Pancreas (tissue), 10 donors: ENCODE results near the gene ITIH3. TPM values are rescaled to one million over a fixed set of nuclear protein-coding genes. Genes with fewer than 3 reads are reported as not detected.

Experiments
- ATAC-seq, 4 donors: fragments of 200-7000 bp; cut with Tn5 transposase; one replicate each; pipeline versions ENCODE4 v1.8.0 to v1.9.1; 2020; ENCODE audit warnings: mild to moderate bottlenecking in 4 of 4, moderate library complexity in 4 of 4
- DNase-seq, 6 donors: peaks; one replicate each; pipeline ENCODE4 v3.0.0-alpha.2; 2020
- FAIRE-seq: peaks from 2 replicates; lab custom pipeline; 2012; peaks lifted over from hg19 to GRCh38; lab: Jason Lieb, UNC
- H3K27ac ChIP-seq, 4 donors: fragments of 200-600 bp; sonication (generic); 1 replicate in 3 of 4; 2 replicates in 1 of 4; pipeline versions ENCODE4 v1.5.0 to v1.8.0; 2020
- H3K27me3 ChIP-seq, 4 donors: fragments of 200-600 bp; one replicate each; pipeline ENCODE4 v1.8.0; 2021
- H3K36me3 ChIP-seq, 3 donors: fragments of 200-600 bp; sonication (generic) in 1 of 3; one replicate each; pipeline versions ENCODE4 v1.5.0 to v1.8.0; 2020 to 2021
- H3K4me1 ChIP-seq, 3 donors: fragments of 200-600 bp; one replicate each; pipeline ENCODE4 v1.8.0; 2021
- H3K4me3 ChIP-seq, 4 donors: fragments of 200-600 bp; sonication (generic) in 2 of 4; one replicate each; pipeline versions ENCODE4 v1.5.0 to v1.8.0; 2020 to 2021
- H3K9me3 ChIP-seq, 4 donors: fragments of 200-600 bp; one replicate each; pipeline ENCODE4 v1.8.0; 2021
- CTCF ChIP-seq, 4 donors: fragments of 200-600 bp; sonication (generic) in 3 of 4; IDR thresholded peaks; one replicate each; pipeline versions ENCODE4 v1.5.0 to v1.8.0; 2021; ENCODE audit warnings: antibody characterized with exemption in 4 of 4
- WGBS, 2 donors: extraction: QIAGEN DNeasy Blood & Tissue Kit; methylation state at CpG; one replicate each; pipeline ENCODE4 v1.1.7; 2013; 5-methylcytosine and 5-hydroxymethylcytosine counted together
- intact Hi-C, 3 donors: fragments of 100-400 bp; cut with DNase I; formaldehyde crosslinking; loops; one replicate each; pipeline versions ENCODE4 v1.11.1 to v1.14.2; 2022
- polyA plus RNA-seq, 2 donors: library from polyadenylated mRNA; stranded (reverse); fragments of 200-250 nt; gene quantifications; one replicate each; pipeline ENCODE4 v1.2.3, GENCODE V29; 2013
- total RNA-seq, 6 donors: library from RNA; stranded (reverse); fragmentation: NEBNext Ultra II Directional in 4 of 6; extraction: Animal tissue kit (Norgen Biotek cat#: 25700) in 4 of 6; gene quantifications; one replicate each; pipeline versions ENCODE4 v1.2.1 to v1.2.4, GENCODE V29; 2021 to 2023
- donor health status: healthy with polysubstance abuse.
- donor health status: DM: no; HTN: no; CAD: no; lungs with moderate emphysema.
- donor health status: DM: no; HTN: no; CAD: no.
- donor health status: control.
- donor health status: control.
- donor health status: Bipolar disorder and iron deficiency.
- donor health status: DM: yes; HTN: yes; CAD: no.
- donor health status: DM: no; HTN: no; CAD: no.
- donor health status: DM: no; HTN: no; CAD: no.
- donor health status: DM: yes; HTN: yes; CAD: no.

ITIH3 gene
- total and polyA plus RNA-seq, 8 donors: 0.29 to 2.1 (median 1.3) TPM; not detected in 2

DNA sequence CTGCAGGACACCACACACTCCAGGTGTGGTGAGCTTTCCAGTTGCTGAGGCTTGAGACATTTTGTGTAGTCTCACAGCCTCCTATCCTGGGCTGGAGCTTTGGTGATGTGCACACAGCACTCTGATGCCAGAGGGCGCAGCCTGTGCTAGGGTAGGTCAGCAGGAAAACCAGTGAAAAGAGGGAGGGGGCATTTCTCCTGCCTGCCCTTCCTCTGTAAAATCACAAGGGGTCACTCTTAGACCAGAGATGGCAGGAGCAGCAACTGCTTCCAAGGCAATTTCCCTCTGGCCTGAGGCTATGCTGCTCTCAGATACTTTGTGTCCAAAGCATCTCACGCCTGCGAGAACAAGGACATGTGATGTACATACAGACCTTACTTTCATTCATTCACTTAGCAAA lies 56.8 kb downstream of the ITIH3 start:
- Histone ChIP-seq H3K27ac (no peak overlapping the region), H3K36me3 (no peaks in the 10 kb centered on the region), H3K9me3 (no peaks in the 10 kb centered on the region), H3K4me1 (no peaks in the 10 kb centered on the region), H3K4me3 (no peak overlapping the region), H3K27me3 (no peaks in the 10 kb centered on the region)
- ATAC-seq: peak; percentile 75 to 94 (median 88)
- 59 to 75% methylated on average over 3 of the region's 3 CpGs for WGBS, 2 donors
- DNase-seq: peak in 1 of 6 donors; percentile 67
- no peak for FAIRE-seq
- intact Hi-C loops: no loop called here
- peak in 3 of 4 donors; percentile 34 to 42 (median 38) for TF ChIP-seq CTCF (IDR thresholded peaks at IDR 0.05)

DNA sequence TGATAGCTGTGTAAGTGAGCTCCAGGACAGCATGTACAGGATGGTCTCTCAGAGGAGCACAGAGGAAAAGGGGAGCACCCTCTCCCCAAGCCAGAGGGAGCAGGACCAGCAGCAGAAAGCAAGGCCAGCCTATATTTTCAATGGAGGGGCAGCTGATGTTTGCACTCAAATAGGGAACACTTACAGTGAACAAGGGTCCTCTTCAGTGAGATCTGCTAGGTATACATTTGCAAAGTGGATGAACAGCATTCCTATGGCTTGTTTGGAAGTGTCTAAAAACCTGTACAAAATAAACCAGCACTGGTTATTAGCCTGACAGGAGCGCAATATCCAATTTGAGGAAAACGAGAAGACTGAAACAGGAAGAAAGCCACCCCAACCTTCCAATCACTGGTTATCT lies 57.8 kb downstream of the ITIH3 start:
- no peak for TF ChIP-seq CTCF (IDR thresholded peaks at IDR 0.05)
- H3K27ac ChIP-seq: no peak overlapping the region
- H3K4me3 ChIP-seq: no peak overlapping the region
- H3K4me1 ChIP-seq: peaks cover 0 to 6% (median 6%) of the 10 kb centered on the region in 3 donors
- 54 to 61% methylated on average over 2 of the region's 2 CpGs for WGBS, 2 donors
- DNase-seq (no peak), FAIRE-seq (no peak), ATAC-seq (no peak)
- intact Hi-C loops: no loop called here
- H3K27me3 ChIP-seq: no peaks in the 10 kb centered on the region
- no peaks in the 10 kb centered on the region for H3K9me3 ChIP-seq
- H3K36me3 ChIP-seq: no peaks in the 10 kb centered on the region

GRCh38 chr3:52854013-52854412 lies 59.4 kb downstream of the ITIH3 start:
- Histone ChIP-seq H3K36me3 (no peaks in the 10 kb centered on the region), H3K27me3 (no peaks in the 10 kb centered on the region), H3K9me3 (no peaks in the 10 kb centered on the region), H3K27ac (no peak overlapping the region), H3K4me1 (peaks cover 0 to 6% (median 6%) of the 10 kb centered on the region in 3 donors), H3K4me3 (no peak overlapping the region)
- ATAC-seq: no peak
- intact Hi-C loops: no loop called here
- FAIRE-seq: no peak
- WGBS, 2 donors: 71 to 76% methylated on average over 2 of the region's 2 CpGs
- no peak for DNase-seq
- no peak for TF ChIP-seq CTCF (IDR thresholded peaks at IDR 0.05)

DNA sequence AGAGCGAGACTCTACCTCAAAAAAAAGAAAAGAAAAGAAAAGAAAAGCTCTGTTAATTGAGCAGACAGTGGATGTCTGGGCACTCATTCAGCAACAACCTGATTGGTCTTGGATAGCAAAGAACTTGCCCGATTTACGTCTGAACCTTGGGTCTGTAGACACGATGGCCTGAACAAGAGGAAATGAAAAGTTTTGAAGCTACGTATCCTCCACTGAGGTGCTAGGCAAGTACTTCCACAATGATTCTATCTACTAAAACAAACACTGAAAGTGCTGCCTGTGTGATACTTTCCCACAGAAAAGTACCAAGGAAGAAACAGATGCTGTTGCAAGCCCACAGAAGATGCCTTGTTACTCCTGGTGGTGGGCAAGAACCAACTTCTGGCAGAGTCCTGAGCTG lies 62.1 kb downstream of the ITIH3 start:
- no peaks in the 10 kb centered on the region for H3K9me3 ChIP-seq
- 50 to 54% methylated on average over 5 of the region's 5 CpGs for WGBS, 2 donors
- H3K27ac ChIP-seq: peak overlapping the region in 2 of 4 donors; percentile 33 to 39
- H3K4me1 ChIP-seq: peaks cover 0 to 6% (median 6%) of the 10 kb centered on the region in 3 donors
- no peaks in the 10 kb centered on the region for H3K27me3 ChIP-seq
- no peak for DNase-seq
- no peak for TF ChIP-seq CTCF (IDR thresholded peaks at IDR 0.05)
- ATAC-seq: peak; percentile 16 to 47 (median 31)
- H3K4me3 ChIP-seq: no peak overlapping the region
- H3K36me3 ChIP-seq: no peaks in the 10 kb centered on the region
- intact Hi-C loops: no loop called here
- FAIRE-seq: no peak

GRCh38 chr3:52857133-52857532 lies 62.5 kb downstream of the ITIH3 start:
- no peak for ATAC-seq
- Histone ChIP-seq H3K36me3 (no peaks in the 10 kb centered on the region), H3K27ac (peak overlapping the region in 2 of 4 donors; percentile 33 to 39), H3K4me3 (no peak overlapping the region), H3K4me1 (peaks cover 0 to 6% (median 6%) of the 10 kb centered on the region in 3 donors), H3K27me3 (no peaks in the 10 kb centered on the region), H3K9me3 (no peaks in the 10 kb centered on the region)
- no peak for FAIRE-seq
- intact Hi-C loops: no loop called here
- no peak for DNase-seq
- TF ChIP-seq CTCF (IDR thresholded peaks at IDR 0.05): no peak
- WGBS, 2 donors: 70 to 87% methylated on average over 3 of the region's 3 CpGs
